NCI-H1105 treated with DMSO at 0.1 percent for 48 hours (cell line): ENCODE data around the gene C1orf74.

Experiments
- DNase-seq: peaks from one replicate; lab custom pipeline; 2025; lab: John Stamatoyannopoulos, UW

C1orf74 gene

DNA sequence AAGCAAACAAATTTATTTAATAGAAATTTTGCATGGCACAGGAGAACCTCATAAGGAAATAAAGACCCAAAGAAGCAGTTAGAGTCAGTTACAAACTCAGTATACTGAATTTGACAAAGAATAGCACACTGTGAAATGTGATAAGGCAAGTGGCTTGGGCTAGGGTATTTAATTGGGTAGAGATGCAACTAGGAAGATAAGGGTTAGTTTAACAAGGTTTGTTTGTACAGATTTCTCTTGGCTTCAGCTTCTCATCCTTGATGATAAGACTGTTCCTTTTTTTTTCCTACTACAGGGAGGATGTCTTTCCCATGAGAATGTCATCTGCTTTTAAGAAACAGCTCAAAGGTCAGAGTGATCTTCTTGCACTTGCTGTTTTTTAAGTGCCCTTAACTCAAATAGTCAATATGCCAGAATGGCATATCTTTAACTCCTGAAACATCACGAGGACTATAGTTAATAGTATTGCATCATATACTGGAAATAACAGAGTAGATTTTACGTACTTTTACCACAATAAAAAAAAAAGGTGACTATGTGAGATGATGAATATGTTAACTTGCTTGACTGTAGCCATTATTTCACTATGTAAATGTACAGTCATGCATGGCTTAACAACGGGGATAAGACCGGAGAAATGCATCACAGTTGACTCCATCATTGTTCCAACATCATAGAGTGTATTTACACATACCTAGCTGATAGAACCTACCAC, 37.8 kb downstream of the C1orf74 start:
- DNase-seq, result no peak

- no peak for DNase-seq
These were observed 41.2 kb downstream of the C1orf74 start for GRCh38 chr1:209743145-209743482.

DNA sequence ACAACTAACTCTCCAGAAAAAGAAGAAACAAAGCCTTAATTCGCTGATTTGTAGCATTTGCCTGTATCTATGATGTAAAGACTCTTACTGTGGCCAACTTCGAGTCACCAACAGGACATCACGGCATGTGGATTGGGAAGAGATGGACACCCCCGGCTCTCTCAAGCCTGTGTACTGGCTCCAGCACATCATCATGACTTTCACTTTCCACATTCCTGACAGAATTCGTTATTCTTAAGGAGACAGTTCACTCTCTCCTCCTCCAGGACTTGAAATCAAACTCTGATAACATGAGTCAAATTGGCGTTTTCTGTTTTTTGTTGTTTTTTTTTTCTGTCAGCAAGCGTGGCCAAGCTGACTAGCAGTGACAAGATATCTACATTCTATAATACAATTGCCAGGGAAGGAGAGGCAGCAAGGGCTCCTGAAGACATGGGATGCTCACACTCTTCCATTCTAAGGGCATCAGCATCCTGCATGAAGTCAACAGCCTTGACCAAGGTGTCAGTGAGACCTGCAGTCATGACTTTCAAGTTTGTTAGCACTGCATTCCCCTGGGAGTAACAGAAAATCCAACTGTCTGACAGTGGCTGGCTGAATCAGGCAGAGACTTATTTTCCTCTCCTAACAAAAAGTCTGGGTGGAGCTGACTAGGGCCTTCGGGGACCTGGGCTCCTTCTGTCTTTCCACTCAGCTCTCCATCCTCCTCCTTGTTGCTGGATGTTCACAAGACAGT, 41.8 kb downstream of the C1orf74 start:
- no peak for DNase-seq

- DNase-seq, result no peak
These were observed 42.5 kb downstream of the C1orf74 start for GRCh38 chr1:209741889-209742288.

DNA sequence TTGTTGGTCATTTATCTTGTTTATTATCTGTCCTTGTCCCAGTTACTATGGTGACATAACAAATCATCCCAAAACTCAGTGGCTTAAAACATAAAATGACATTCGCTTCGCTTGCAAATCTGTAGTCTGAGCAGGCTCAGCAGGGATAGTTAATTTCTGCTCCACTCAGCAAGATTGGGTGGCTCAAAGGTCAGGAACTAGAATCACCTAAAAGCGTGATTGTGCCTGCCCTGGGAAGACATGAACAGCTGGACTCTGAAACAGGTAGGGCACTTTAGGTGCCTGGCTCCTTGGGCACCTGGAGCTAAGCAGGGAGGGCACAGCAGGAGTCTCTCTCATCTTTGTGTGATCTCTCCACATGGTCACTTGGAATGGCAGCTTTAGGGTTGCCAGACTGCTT, 43.2 kb downstream of the C1orf74 start:
- DNase-seq, result no peak

DNA sequence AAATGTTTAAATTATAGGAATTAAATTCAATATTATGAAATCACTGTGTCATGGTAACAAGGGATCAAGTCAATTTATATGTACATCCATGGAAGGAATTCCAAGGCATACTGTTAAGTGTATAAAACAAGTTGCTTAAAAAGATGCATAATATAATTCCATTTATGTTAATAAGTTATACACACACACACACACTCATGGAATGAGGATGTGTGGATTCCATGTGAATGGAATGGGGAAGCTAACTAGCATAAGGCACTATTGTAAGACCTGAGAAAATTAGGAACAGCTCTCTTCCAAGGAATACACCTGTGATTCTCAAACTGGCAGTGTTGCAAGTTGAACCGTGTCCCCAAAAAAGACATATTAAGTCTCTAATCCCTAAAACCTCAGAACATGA, 46.1 kb downstream of the C1orf74 start:
- DNase-seq, result no peak

DNA sequence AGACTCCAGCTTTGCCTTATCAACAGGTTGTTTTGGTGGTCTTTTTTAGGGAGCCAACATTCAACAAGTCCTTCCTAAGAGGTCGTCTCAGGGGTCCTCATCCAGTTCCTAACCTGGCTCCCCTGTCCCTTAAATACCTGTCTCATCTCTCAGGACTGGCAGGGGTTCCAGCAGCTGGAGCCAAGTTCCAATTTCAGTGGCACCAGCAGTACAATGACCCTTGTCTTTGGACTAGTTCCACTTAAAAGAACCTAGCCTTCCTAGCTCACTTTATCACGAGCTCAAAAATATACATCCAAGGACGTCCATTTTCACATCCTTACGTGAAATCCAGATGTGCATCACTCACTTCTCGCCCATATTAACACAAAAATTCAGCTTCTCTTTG, 47.2 kb downstream of the C1orf74 start:
- DNase-seq, result no peak

- DNase-seq, result no peak
These were observed 47.8 kb downstream of the C1orf74 start for GRCh38 chr1:209736490-209737117.

- DNase-seq, result no peak
These were observed 50.8 kb downstream of the C1orf74 start for GRCh38 chr1:209733409-209734192.

DNA sequence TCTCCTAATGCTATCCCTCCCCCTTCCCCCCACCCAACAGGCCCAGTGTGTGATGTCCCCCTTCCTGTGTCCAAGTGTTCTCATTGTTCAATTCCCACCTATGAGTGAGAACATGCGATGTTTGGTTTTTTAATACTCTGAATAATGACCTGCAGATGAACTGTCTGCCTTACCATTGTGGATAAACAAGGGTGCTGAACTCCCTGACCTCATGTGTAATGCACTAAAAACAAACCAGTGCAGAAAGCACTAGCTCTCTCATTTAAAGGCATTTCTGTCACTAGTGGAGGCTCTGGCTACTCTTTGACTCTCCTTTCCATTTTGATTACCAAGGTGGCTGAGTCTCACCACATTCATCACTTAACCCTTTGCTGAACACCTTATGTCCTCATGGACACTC, 51.6 kb downstream of the C1orf74 start:
- no peak for DNase-seq

GRCh38 chr1:209729436-209729835, 54.9 kb downstream of the C1orf74 start:
- DNase-seq, result no peak
